Fibroblast of the conjunctiva (primary cell): Measurements from ENCODE around the gene NUDT6.

Source experiments
- DNase-seq: peaks from one replicate; pipeline ENCODE4 v3.0.0-alpha.2; 2010; ENCODE audit warnings: low read depth

The NUDT6 gene

DNA sequence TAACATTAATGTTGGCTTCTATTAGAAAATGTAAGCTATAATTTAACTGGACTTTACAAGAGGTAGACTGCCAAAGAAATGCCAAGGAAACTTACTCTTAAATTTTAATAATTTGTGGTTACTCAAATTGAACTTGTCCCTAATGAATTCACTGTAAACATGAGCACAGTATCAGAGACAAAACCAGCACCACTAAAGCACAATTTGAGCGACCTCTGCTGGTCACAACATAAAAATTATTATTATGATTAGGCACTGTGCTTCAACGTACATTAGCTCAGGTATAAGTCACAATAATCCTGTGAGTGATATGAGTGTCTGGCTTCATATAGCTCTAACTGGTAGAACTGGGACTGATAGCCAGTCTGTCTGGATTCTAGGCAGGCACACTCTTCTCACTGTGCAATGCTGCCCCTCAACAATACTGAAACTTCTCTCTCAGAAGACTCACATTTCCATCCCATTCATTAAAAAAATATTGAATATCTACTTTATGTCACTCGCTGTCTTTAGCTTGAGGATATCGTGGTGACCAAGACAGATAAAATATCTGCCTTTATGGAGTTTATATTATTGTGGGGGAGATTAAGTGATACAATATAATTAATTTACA, 8.0 kb downstream of the NUDT6 start:
- peak; percentile 66 for DNase-seq

DNA sequence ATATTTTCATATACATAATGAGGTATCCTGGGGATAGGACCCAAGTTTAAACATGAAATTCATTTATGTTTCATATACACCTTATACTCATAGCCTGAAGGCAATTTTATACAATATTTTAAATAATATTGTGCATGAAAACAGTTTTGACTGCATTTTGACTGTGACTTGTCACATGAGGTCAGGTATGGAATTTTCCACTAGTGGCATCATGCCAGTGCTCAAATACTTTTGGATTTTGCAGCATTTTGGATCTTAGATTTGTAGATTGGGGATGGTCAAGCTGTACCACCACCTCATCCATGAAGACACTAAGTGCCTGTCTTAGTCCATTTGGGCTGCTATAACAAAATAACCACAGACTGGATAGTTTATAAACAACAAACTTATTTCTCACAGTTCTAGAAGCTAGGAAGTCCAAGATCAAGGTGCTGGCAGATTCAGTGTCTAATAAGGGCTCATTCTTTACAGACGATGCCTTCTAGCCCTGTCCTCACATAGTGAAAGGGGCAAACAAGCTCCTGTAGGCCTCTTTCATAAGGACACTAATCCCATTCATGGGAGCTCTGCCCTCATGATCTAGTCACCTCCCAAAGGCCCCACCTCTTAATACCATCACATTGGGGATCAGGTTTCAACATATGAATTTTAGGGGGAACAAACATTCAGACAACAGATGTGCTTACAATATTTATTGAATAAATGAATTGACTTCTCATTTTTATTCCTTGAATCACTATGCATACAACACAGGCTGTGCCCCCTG, 9.4 kb downstream of the NUDT6 start:
- no peak for DNase-seq

DNA sequence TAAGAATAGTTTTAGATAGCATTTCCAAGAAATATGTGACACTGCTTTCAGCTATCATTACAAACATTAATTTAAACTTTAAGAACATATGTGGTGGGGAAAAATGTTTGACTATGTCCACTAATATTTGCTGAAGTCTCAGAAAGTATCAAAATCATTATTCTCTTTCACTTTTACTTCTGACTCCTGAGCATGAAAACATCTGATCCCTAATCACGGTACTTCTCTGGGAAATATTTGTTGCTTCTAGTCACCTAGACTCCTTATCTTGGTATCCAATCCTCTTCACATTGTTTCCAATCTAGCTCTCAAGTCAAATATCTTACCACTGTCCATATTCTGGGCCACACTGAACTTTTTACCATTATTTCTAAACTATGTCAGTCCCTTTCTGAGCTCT, 10.8 kb downstream of the NUDT6 start:
- no peak for DNase-seq

DNA sequence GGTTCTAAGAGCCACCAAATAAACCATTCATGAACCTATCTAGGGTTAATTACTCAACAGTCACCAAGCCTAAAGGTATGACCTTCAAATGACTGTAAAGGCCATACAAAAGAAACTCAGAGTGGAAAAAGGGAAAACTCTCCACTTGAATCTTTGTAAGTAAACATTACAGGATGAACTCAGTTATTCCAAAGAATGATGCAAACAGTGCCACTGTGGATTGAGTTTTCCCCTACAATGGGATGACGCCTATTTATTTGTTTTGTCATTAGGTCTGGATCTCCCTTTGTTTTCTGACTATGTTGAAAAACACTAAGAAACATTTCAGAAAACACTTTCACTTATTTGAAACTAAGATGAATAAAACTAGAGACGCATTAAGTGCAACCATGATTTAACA, 12.7 kb downstream of the NUDT6 start:
- DNase-seq, result no peak

DNA sequence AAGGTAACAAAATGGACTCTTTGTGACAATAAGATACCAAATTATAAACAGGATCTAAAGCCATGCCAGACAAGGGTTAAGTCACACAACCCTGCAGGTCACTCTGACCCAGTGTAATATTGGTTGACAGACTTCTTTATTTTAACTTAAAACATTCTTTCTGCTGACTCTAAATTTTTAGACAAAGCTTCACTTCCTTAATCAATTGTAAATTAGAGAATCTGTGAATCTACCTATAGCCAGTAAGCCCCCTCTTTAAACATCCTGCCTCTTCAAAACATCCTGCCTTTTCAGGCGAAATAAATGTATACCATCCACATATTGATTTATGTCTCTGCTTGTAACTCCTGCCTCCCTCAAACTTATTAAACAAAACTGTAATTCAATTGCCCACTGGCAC, 14.2 kb downstream of the NUDT6 start:
- DNase-seq, result no peak

DNA sequence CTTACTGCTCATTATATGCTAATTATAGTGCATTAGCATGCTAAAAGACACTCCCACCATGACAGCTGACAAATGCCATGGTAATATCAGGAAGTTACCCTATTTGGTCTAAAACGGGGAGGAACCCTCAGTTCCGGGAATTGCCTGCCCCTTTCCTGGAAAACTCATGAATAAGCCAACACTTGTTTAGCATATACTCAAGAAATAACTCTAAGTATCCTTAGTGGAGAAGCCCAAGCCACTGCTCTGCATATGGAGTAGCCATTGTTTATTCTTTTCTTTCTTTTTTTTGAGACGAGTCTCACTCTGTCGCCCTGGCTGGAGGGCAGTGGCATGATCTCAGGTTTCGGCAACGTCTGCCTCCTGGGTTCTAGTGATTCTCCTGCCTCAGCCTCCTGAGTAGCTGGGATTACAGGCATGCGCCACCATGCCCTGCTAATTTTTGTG, 15.5 kb downstream of the NUDT6 start:
- DNase-seq, result no peak

DNA sequence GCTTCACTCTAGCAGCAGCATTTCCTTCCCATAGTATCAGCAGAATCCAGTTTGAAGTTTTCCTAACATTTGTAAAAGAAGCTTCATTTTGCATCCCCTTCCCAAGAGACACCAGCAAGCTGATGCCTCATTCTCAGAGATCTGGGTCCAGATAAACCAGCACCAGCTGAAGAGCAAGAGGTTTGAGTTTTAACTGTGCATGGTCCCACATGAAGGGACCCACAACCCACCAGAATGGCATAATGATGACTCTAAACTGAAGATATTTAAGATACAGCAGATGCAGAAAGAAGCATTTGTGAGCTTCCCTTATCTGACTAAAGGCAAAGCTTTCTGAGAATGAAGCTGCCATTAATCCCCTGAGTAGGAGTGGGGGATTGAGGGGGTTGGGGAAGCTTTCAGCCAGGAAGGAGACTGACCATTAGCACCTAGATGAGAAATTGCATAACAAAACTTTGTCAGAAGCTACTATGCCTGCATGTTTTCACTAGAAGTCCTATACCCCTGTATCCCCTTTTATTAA, 18.6 kb downstream of the NUDT6 start:
- no peak for DNase-seq

- no peak for DNase-seq
Measured at GRCh38 chr4:122901247-122902010, 21.0 kb downstream of the NUDT6 start.

DNA sequence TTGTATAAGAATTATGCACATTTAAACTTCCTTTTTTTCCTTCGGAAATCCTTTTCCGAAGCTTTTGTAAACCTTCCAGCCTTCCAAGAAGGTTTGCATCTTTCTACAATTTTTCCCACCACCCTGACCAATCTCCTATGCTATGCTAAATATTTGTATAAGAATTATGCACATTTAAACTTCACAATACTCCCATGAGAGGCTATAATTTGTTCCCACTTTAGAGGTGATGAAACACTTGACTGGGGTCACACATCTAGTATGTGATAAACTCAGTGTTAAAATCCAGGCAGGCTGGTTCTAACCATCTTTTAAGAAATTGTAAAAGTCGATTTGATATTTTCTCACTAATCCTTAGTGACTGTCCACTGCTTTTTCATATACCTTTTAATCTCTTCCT, 22.1 kb downstream of the NUDT6 start:
- DNase-seq, result no peak

DNA sequence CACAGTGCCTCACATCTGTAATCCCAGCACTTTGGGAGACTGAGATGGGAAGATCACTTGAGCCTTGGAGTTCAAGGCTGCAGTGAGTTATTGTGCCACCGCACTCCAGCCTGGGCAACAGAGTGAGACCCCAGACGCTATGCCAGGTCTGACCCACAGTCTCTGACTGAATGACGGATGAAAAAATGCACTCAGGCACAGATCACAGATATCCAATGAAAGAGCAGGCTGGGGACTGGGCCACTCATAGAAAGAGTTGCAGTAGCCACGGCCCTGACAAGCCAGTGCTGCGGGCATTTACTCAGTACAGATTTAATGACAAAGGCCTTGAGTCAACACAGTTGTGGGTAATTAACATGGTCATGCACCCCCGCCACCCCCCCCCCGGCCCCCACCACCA, 22.7 kb downstream of the NUDT6 start:
- DNase-seq, result no peak

DNA sequence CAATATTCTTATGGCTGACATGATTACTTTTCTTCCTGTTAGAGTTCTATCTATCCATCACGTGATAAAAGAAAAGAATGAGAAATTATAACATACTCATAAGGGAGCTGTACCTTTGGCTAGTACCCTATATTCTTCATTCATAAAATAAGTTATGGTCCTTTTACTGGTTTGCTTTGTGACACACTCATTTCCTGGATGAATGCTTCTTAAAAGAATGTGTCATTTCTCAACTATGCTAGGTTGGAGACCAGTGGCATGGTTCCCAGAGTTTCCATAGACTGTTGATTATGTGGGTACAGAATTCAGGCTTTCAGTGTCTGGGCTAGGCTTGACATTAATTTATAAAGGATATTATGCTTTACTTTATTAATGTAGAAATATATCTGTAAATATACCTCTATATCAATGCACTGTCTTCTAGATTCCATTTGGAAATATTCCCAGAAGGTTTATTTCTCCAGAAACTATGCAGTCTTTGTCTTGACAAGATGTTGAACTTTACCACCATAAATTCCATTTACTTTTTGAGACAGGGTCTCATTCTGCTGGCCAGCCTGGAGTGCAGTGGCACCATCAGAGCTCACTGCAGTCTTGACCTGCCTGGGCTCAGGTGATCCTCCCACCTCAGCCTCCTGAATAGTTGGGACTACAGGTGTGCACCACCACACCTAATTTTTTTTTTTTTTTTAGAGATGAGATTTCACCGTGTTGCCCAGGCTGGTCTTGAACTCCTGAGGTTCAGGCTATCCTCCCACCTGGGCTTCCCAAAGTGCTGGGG, 23.8 kb downstream of the NUDT6 start:
- DNase-seq, result peak; percentile 57

DNA sequence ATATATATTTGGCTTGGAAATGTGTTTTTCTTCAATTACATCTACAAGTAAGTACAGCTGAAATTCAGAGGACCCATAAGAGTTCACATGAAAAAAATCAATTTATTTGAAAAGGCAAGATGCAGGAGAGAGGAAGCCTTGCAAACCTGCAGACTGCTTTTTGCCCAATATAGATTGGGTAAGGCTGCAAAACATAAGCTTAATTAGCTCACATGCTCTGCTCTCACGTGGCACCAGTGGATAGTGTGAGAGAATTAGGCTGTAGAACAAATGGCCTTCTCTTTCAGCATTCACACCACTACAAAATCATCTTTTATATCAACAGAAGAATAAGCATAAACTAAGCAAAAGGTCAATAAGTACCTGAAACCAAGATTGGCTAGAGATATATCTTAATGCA, 26.1 kb downstream of the NUDT6 start:
- DNase-seq, result no peak

DNA sequence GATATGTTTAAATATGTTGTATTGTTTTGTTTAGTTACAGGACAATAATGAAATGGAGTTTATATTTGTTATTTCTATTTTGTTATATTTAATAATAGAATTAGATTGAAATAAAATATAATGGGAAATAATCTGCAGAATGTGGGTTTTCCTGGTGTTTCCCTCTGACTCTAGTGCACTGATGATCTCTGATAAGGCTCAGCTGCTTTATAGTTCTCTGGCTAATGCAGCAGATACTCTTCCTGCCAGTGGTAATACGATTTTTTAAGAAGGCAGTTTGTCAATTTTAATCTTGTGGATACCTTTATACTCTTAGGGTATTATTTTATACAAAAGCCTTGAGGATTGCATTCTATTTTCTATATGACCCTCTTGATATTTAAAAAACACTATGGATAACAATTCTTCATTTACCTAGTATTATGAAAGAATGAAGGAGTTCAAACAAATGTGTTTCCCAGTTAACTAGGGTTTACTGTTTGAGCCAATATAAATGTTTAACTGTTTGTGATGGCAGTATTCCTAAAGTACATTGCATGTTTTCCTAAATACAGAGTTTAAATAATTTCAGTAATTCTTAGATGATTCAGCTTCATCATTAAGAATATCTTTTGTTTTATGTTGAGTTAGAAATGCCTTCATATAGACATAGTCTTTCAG, 26.9 kb downstream of the NUDT6 start:
- DNase-seq, result no peak

DNA sequence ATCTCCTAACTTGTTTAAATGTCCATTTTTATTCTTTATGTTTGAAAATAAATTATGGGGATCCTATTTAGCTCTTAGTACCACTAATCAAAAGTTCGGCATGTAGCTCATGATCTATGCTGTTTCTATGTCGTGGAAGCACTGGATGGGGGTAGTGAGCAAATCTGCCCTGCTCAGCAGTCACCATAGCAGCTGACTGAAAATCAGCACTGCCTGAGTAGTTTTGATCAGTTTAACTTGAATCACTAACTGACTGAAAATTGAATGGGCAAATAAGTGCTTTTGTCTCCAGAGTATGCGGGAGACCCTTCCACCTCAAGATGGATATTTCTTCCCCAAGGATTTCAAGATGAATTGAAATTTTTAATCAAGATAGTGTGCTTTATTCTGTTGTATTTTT, 27.6 kb downstream of the NUDT6 start:
- DNase-seq, result no peak

- no peak for DNase-seq
Measured at GRCh38 chr4:122890147-122890795, 32.1 kb downstream of the NUDT6 start.

DNA sequence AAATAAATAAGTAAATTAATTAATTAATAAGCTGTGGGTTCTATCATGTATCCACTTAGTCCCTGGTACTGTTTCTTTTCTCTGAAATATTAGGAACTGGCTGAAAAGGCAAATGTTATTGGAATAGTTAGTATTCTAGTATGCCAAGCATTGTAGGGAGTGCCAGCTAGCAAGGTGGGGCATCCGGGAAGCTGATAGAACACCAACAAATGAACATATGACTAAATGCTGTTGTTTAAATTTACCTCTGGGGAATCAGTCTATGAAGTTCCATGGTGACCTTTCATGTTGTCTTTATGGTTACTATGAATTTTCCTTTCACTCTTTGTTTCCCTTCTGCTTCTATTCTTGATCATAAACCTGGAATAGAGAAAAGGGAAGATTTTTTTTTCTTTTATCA, 32.7 kb downstream of the NUDT6 start:
- no peak for DNase-seq

DNA sequence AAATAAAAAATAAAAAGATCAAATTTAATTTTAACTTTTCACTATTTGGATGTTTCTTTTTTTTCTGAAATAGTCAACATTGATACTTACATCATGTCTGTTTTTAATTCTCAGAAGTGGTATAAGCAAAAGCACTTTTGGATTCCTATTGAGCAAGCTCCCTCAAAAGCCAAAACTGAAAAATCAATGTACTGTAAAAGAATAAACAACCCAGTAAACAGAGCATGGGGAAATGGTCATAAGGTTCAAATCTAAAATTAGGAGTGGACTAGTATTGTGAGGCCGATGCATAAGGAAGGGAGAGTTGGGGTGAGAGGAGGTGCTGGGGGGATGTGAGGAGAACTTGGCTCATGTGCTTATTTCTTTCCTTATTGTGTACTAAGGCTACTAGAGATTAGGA, 37.9 kb downstream of the NUDT6 start:
- no peak for DNase-seq

GRCh38 chr4:122882857-122883735, 39.3 kb downstream of the NUDT6 start:
- DNase-seq, result no peak

DNA sequence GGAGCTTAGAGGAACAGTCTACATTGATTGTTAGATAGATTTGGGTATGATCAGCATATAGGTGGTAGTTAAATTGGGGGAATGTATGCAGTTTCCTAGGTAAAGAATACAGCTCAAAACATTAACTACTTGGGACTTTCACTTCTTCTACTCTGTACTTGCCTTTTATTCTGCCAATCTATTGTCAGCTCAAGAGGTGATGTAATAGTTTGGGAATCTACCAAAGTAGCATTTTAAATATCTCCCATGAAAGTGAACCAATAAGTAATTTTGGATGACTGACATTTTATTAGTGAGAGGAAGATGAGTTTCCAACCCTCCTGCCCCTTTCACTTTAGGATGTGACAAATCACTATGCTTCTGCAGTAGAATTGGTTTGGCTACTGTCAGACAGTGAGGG, 43.4 kb downstream of the NUDT6 start:
- DNase-seq, result no peak

DNA sequence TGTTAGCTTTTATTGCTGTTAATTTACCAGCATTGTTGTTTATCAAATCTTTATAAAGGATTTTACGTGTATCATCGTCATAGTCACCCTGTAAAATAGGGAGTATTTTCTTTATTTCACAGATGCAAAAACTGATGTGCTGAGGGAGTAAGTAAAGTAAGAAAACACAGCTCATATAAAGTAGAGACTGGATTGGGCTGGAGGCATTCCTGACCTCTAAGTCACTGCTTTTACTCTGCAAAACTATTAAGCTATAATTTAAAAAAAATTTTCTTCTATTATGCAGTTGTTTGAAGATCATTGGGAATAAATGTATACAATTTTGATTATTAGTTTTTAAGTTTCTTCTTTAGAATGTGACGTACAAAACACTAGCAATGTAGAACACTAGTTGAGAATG, 45.9 kb downstream of the NUDT6 start:
- DNase-seq, result no peak
